Esophagus muscularis mucosa (tissue), 3 donors: Measurements from ENCODE around the gene MAGI1.

ENCODE experiments used
- POLR2A ChIP-seq: fragments of 450-650 bp; IDR thresholded peaks from one replicate; pipeline ENCODE4 v1.6.1; 2017; ENCODE audit warnings: antibody characterized with exemption, moderate library complexity, mild to moderate bottlenecking, low read depth
- TF ChIP-seq, protein P1 (sequence below), 3 experiments: fragments of 200-600 bp in 2 of 3; fragments of 450-650 bp in 1 of 3; sonication (generic) in 2 of 3; IDR thresholded peaks; one replicate each; pipeline ENCODE4 v1.5.1; 2017 to 2019; ENCODE audit warnings: antibody characterized with exemption in 3 of 3, mild to moderate bottlenecking in 2 of 3, moderate library complexity in 1 of 3

DNA sequence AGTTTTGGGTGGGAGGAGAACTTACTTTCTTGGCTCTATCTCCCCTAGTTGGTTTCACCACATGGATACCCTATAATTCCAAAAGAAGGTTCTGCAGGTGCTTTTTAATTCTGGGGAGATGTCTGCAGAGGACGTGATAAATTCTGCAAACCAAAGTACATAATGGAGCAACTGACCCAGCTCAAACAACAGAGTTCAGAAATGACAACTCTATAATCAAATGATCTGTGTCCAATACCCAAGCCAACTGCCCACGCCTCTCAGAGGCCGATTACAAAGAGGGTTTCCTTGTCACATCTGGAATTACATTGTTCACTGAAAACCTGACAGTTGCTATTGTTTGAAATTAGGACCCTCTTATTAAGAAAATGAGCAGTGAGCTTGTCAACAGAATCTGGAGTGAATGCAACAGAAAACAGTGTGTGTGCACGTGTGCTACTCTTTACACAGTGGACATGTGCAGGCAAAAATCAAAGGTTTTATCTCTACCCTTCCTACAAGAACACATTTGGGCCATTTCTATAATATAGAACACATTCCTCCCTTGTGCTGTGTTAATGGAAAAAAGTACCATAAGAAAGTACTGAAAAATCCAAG, 593.0 kb downstream of the MAGI1 start:
- TF ChIP-seq, protein P1, sequence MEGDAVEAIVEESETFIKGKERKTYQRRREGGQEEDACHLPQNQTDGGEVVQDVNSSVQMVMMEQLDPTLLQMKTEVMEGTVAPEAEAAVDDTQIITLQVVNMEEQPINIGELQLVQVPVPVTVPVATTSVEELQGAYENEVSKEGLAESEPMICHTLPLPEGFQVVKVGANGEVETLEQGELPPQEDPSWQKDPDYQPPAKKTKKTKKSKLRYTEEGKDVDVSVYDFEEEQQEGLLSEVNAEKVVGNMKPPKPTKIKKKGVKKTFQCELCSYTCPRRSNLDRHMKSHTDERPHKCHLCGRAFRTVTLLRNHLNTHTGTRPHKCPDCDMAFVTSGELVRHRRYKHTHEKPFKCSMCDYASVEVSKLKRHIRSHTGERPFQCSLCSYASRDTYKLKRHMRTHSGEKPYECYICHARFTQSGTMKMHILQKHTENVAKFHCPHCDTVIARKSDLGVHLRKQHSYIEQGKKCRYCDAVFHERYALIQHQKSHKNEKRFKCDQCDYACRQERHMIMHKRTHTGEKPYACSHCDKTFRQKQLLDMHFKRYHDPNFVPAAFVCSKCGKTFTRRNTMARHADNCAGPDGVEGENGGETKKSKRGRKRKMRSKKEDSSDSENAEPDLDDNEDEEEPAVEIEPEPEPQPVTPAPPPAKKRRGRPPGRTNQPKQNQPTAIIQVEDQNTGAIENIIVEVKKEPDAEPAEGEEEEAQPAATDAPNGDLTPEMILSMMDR (IDR thresholded peaks at IDR 0.05): no peak
- no peak for TF ChIP-seq POLR2A
